Fibroblast of mammary gland (primary cell): Measurements from ENCODE around the gene PPP1R14C.

Source experiments
- DNase-seq: peaks from one replicate; pipeline ENCODE4 v3.0.0-alpha.2; 2010; ENCODE audit warnings: low read depth
- H3K4me3 ChIP-seq: 2 replicates; pipeline ENCODE4 v1.5.1; 2011; ENCODE audit warnings: low read depth, mild to moderate bottlenecking, low read length, moderate library complexity; ENCODE audit not compliant: control insufficient read depth
- TF ChIP-seq, protein P1 (sequence below): conservative IDR thresholded peaks from 2 replicates; pipeline ENCODE4 v1.5.1; 2011; ENCODE audit warnings: low read depth, low read length, inconsistent platforms; ENCODE audit not compliant: control insufficient read depth, insufficient read depth

Gene PPP1R14C

DNA sequence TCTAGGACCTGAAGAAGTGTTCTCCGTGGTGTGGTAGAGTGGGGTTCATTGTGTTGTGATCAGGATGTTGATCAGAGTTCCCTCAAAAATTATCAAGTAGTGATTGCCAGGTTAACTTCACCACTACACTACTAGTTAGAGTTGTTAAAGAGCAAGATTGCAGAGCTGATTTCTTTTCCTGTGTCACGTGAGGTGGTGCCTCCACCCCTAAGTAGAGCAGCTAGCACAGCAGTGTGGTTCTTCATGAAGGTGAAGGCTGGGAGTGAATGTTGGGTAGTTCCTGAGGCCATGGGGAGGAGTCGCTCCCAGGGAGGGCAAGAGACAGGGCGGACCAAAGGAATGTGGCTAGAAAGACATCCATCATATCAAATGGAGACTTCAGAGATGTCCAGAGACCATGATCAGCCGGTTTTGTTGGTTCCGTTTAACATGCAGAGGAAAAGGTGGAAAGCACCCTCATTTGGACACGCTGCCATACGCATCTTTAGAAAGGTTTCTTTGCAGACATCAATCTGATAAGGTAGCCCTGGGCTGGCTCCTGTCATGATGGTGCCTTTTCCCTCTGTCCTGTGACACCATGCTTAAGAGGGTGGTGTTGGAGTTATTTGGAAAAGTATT, 146.7 kb downstream of the PPP1R14C start:
- no peak overlapping the region for H3K4me3 ChIP-seq
- TF ChIP-seq, protein P1, sequence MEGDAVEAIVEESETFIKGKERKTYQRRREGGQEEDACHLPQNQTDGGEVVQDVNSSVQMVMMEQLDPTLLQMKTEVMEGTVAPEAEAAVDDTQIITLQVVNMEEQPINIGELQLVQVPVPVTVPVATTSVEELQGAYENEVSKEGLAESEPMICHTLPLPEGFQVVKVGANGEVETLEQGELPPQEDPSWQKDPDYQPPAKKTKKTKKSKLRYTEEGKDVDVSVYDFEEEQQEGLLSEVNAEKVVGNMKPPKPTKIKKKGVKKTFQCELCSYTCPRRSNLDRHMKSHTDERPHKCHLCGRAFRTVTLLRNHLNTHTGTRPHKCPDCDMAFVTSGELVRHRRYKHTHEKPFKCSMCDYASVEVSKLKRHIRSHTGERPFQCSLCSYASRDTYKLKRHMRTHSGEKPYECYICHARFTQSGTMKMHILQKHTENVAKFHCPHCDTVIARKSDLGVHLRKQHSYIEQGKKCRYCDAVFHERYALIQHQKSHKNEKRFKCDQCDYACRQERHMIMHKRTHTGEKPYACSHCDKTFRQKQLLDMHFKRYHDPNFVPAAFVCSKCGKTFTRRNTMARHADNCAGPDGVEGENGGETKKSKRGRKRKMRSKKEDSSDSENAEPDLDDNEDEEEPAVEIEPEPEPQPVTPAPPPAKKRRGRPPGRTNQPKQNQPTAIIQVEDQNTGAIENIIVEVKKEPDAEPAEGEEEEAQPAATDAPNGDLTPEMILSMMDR, result no peak
- DNase-seq, result no peak

DNA sequence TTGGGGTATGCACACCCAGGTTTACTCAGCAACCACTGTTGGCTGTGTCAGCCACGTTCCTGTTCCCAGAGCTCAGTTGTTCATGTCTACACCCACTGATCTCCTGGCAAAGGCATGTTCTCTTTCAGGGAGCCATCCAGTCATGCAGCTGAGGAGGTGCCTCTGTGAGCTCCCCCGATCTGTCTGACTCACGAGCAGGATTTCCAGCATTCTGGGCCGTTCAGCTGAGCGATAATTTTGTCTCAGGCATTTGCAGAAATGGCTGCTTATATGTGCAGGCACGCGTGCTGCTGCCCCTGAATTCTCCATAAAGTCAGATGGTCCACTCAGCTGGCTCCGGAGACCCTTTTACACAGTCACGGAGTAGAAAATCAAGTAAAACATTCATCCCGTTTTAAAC, 147.6 kb downstream of the PPP1R14C start:
- peak; percentile 89 for DNase-seq
- H3K4me3 ChIP-seq, result no peak overlapping the region
- TF ChIP-seq, protein P1, result no peak

DNA sequence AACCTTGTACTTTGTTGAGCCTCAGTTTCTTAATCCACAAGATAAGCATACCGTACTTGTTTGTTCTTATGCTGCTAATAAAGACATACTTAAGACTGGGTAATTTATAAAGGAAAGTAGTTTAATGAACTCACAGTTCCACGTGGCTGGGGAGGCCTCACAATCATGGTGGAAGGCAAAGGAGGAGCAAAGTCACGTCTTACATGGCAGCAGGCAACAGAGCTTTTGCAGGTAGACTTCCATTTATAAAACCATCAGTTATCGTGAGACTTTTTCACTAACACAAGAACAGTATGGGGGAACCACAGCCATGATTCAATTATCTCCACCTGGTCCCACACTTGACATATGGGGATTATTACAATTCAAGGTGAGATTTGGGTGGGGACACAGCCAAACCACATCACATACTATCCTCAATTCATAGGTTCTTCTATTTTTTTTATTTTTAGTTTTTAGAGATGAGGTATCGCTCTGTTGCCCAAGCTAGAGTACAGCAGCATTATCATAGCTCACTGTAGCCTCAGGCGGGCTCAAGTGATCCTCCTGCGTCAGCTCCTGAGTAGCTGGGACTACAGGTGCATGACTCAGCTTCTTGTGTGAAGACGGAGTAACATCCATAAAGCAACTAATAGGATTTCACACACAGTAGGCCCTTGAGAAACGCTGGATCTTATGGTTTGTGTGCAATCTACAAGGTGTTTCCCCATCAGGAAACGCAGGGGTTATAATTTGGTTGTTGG, 149.3 kb downstream of the PPP1R14C start:
- TF ChIP-seq, protein P1, result no peak
- H3K4me3 ChIP-seq, result no peak overlapping the region
- no peak for DNase-seq

DNA sequence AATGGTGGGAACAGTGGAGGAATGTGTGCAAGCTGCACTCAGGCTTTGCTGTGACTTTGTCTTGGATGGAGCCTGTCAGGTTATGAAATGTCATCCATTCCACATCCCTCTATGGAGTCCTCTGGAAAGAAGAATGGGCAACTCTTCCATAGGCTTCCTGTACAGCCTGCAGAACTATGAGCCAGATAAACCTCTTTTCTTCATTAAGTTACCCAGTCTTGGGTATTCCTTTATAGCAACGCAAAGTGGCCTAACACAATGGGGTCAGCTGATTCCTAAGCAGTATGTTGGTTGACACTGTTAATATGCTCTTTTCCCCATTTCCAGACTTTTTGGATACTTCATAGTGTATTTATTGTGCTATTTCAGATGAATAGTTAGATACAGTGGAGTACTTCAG, 150.2 kb downstream of the PPP1R14C start:
- H3K4me3 ChIP-seq, result no peak overlapping the region
- DNase-seq, result no peak
- TF ChIP-seq, protein P1, result no peak

DNA sequence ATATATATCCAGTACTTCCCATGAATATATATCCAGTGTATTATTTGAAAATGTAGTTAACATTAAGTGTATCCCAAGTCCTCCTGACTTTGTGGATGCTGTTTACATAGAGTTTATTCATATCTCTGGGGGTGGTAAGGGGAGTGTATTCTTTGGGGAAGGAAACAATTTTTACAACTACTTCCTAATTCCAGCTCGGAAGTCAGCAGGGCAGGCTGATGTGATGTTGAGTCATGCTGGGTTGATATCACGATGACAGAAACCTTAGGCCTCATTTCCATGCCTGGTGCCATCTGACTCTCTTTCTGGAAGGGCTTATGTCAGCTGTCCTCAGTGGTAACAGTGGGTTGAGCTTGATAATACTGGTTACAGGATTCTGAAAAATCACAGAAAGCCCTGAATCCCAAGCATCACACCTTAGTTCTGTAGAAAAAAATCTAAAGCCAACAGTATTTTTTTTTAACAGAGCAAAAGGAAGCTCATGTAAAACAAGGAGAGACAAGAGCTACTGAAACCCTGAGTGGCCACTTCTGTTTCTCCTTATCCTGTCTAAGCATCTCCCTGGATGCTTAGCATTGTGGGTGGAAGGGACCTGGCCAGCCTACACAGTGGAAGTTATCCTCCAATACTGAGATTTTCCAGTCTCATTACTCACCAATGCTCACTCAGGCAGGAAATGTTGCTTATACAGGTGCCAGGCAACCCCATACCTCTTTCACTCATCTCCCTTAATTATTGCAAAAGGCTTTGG, 150.8 kb downstream of the PPP1R14C start:
- TF ChIP-seq, protein P1, result no peak
- DNase-seq, result peak; percentile 92
- no peak overlapping the region for H3K4me3 ChIP-seq

DNA sequence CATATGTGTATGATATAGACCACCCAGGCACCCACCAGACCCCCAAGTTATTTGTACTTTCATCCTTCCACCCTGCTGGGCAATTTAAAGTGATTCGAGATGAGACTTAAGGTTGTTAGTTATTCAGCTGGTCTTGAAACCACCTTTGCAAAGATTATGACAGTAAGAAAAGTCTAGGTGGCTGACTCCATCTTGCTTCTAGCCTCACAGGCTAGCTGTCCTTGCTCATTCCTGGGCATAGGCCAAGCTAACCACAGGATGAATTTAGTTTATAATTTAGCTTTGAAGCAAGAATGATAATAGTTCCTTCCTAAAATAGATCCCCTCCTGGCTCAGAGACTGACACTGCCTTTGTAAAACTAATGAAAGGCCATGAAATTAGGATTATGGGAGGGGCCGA, 154.0 kb downstream of the PPP1R14C start:
- DNase-seq, result no peak
- H3K4me3 ChIP-seq, result no peak overlapping the region
- TF ChIP-seq, protein P1, result no peak
